ENCODE measurements around the gene THSD4. TPM values are rescaled to one million over a fixed set of nuclear protein-coding genes. Genes with fewer than 3 reads are reported as not detected.

THSD4 gene
- total RNA-seq, 4 donors from 2014 or later = 39.4 to 232 (median 127) TPM

DNA sequence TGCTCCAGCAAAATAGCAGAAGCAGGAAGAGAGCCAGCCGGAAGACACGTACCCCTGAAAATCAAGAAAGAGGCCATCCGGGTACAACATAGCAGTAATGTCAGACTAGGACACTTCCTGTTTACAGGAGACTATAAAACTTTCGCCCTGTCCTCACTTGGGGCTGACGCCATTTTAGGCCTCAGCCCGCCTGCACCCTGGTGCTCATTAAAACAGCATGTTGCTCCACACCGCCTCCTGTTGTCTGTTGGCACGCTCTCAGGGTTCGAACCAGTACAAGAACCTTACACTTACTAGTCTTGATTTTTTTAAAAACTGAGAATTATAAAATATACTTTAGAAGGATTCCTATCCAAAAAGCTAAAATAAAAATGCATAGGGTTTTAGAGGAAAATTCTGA lies 535.3 kb downstream of the THSD4 start:
- Histone ChIP-seq H3K4me3 (no peak overlapping the region), H3K4me1 (peaks cover 0 to 99% (median 44%) of the 10 kb centered on the region in 3 donors), H3K9me3 (no peaks in the 10 kb centered on the region), H3K27ac (peak overlapping the region; percentile 43 to 80 (median 58)), H3K36me3 (peaks cover 0 to 2% (median 0%) of the 10 kb centered on the region in 3 donors), H3K27me3 (no peaks in the 10 kb centered on the region)
- TF ChIP-seq POLR2A (IDR thresholded peaks at IDR 0.05) = no peak
- TF ChIP-seq, protein P1, sequence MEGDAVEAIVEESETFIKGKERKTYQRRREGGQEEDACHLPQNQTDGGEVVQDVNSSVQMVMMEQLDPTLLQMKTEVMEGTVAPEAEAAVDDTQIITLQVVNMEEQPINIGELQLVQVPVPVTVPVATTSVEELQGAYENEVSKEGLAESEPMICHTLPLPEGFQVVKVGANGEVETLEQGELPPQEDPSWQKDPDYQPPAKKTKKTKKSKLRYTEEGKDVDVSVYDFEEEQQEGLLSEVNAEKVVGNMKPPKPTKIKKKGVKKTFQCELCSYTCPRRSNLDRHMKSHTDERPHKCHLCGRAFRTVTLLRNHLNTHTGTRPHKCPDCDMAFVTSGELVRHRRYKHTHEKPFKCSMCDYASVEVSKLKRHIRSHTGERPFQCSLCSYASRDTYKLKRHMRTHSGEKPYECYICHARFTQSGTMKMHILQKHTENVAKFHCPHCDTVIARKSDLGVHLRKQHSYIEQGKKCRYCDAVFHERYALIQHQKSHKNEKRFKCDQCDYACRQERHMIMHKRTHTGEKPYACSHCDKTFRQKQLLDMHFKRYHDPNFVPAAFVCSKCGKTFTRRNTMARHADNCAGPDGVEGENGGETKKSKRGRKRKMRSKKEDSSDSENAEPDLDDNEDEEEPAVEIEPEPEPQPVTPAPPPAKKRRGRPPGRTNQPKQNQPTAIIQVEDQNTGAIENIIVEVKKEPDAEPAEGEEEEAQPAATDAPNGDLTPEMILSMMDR (IDR thresholded peaks at IDR 0.05) = no peak
- WGBS, 2 donors = 82 to 86% methylated on average over 8 to 9 of the region's 9 CpGs
- intact Hi-C loops (cut with DNase I) = no loop called here
- DNase-seq = no peak

DNA sequence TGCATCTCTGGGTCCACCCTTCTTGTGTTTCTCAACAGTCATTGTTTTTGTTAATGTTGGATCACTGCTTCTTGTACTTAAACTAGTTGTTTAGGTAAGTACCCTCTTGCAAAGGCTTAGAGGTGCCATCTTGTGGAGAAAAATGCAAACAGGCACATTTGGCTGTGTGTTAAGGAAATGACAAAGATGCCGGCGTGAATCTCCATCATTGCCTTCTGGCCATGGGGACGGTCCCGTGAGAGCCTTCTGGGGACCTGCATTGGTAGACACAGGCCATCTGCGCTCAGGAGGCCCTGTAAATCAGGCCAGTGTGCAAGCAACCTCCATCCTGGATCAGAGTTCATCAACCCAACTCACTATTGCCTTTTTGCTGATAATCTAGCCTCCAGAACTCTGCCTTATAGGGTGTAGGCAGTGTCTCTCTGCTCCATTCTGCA lies 536.5 kb downstream of the THSD4 start:
- Histone ChIP-seq H3K9me3 (no peaks in the 10 kb centered on the region), H3K4me3 (no peak overlapping the region), H3K27ac (peak overlapping the region in 3 of 4 donors; percentile 35 to 80 (median 73)), H3K27me3 (no peaks in the 10 kb centered on the region), H3K36me3 (peaks cover 0 to 5% (median 0%) of the 10 kb centered on the region in 3 donors), H3K4me1 (peaks cover 0 to 99% (median 33%) of the 10 kb centered on the region in 3 donors)
- intact Hi-C loops (cut with DNase I) = no loop called here
- 15 to 28% methylated on average over 5 of the region's 5 CpGs for WGBS, 2 donors
- no peak for TF ChIP-seq POLR2A (IDR thresholded peaks at IDR 0.05)
- TF ChIP-seq, protein P1 (IDR thresholded peaks at IDR 0.05) = peak in 5 of 6 experiments; percentile 35 to 69 (median 47)
- DNase-seq = no peak

DNA sequence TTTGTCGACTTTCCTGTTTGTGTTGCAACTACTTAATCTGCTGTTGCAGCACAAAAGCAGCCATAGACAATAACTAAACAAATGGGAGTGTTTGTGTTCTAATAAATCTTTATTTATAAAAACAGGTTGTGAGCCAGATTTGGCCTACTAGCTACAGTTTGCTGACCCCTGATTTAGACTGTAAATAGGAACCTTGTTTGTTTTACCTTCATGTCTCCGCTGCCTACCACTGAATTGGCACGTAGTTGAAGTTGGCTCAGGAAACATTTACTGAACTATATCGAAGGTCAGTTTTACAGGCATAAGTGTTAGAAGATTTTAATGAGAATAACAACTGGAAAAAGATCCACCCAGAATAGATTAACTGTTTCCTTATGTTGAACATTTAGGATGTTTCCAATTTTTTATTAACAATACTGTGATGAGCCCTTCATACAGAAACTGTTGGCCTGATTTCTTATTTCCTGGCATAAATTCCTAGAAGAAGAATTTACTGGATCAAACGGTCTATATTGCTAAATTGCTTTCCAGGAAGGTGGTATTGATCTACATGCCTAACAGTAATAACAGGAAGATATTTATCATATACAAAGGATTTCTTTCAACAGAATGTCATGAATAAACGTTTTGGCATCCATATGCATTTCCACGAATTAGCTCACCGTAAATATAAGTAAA lies 538.9 kb downstream of the THSD4 start:
- 27 to 36% methylated on average over 8 of the region's 8 CpGs for WGBS, 2 donors
- H3K27me3 ChIP-seq = no peaks in the 10 kb centered on the region
- intact Hi-C loops (cut with DNase I) = no loop called here
- H3K27ac ChIP-seq = peak overlapping the region in 3 of 4 donors; percentile 58 to 78 (median 73)
- H3K4me3 ChIP-seq = no peak overlapping the region
- TF ChIP-seq POLR2A (IDR thresholded peaks at IDR 0.05) = no peak
- TF ChIP-seq, protein P1 (IDR thresholded peaks at IDR 0.05) = no peak
- H3K9me3 ChIP-seq = no peaks in the 10 kb centered on the region
- no peak for DNase-seq
- H3K36me3 ChIP-seq = peaks cover 0 to 5% (median 0%) of the 10 kb centered on the region in 3 donors
- peaks cover 0 to 98% (median 43%) of the 10 kb centered on the region in 3 donors for H3K4me1 ChIP-seq

DNA sequence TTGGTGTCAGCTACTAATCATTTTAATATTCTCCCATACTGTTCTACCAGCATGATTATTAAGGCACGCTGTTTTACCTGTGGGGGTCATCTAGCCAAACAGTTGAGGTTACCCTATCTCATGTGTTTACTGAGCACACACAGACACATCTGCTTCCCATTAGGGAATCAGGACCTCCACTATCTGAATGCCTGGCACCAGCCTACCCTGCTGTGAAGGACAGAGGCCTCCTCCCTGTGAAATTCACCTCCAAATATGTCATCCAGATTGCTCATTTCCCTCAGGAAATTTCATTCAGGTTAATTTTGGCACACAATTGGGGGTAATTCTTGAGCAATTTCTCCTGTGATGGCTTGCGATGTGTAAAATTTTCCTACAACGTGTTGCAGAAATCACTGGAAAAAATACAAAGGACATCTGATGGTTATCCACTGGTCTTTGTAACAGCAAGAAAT lies 539.5 kb downstream of the THSD4 start:
- intact Hi-C loops (cut with DNase I) = no loop called here
- 41 to 45% methylated on average over 3 of the region's 3 CpGs for WGBS, 2 donors

DNA sequence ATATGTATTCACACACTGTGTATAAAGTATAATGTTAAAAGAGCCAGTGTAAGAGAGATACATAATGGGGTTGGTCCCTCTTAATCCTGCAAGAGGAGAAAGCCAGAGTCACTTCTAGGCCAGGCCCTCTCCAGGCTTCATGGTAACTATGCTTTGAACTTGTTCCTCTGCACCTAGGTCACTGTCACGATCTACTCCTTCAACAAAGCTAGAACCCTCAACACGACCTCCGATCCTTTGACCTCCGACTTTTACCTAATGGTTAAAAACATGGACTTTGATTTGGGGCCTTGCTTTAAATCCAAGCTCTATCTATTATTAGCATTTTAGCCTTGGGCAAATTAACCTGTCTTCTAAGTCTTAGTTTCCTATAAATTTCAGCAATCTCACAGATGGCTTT lies 541.2 kb downstream of the THSD4 start:
- no peaks in the 10 kb centered on the region for H3K9me3 ChIP-seq
- H3K4me3 ChIP-seq = no peak overlapping the region
- H3K4me1 ChIP-seq = peaks cover 0 to 98% (median 42%) of the 10 kb centered on the region in 3 donors
- no peak for DNase-seq
- H3K36me3 ChIP-seq = peaks cover 0 to 11% (median 0%) of the 10 kb centered on the region in 3 donors
- TF ChIP-seq, protein P1 (IDR thresholded peaks at IDR 0.05) = no peak
- TF ChIP-seq POLR2A (IDR thresholded peaks at IDR 0.05) = no peak
- WGBS, 2 donors = 74 to 83% methylated on average over 4 of the region's 4 CpGs
- intact Hi-C loops (cut with DNase I) = no loop called here
- H3K27ac ChIP-seq = peak overlapping the region in 2 of 4 donors; percentile 61 to 73
- no peaks in the 10 kb centered on the region for H3K27me3 ChIP-seq

More for the DNA sequence above, 539.5 kb downstream of the THSD4 start:
- no peak for DNase-seq
- TF ChIP-seq, protein P1 (IDR thresholded peaks at IDR 0.05) = no peak
- TF ChIP-seq POLR2A (IDR thresholded peaks at IDR 0.05) = no peak
- Histone ChIP-seq H3K36me3 (peaks cover 0 to 5% (median 0%) of the 10 kb centered on the region in 3 donors), H3K27ac (peak overlapping the region in 3 of 4 donors; percentile 58 to 78 (median 73)), H3K9me3 (no peaks in the 10 kb centered on the region), H3K4me3 (no peak overlapping the region), H3K4me1 (peaks cover 0 to 98% (median 44%) of the 10 kb centered on the region in 3 donors), H3K27me3 (no peaks in the 10 kb centered on the region)
